SK-N-SH (cell line): ENCODE data around the gene SSR1. TPM values are rescaled to one million over a fixed set of nuclear protein-coding genes. Genes with fewer than 3 reads are reported as not detected.

ENCODE experiments used
- CTCF ChIA-PET: fragments of 300-600, 350-600 bp; formaldehyde crosslinking; extraction: SDS; loops from one replicate; lab custom pipeline; 2021; lab: Yijun Ruan, JAX
- POLR2A ChIA-PET: fragments of 350-600 bp; sonication (Branson Sonifier 250); formaldehyde crosslinking; extraction: SDS; loops from one replicate; lab custom pipeline; 2020; ENCODE audit warnings: antibody characterized with exemption, inconsistent platforms; lab: Yijun Ruan, JAX
- DNase-seq: peaks from one replicate; pipeline ENCODE4 v3.0.0; 2012
- H2AFZ ChIP-seq: fragments of 200-600 bp; sonication (generic); 2 replicates; pipeline ENCODE4 v1.8.1; 2016; ENCODE audit warnings: antibody characterized with exemption, mild to moderate bottlenecking, low read depth
- H3F3A ChIP-seq: fragments of 200-600 bp; sonication (generic); replicated peaks from 2 replicates; pipeline ENCODE3; 2016; ENCODE audit warnings: antibody characterized with exemption, mild to moderate bottlenecking; ENCODE audit not compliant: insufficient read depth
- H3K27ac ChIP-seq, 2 experiments: fragments of 200-500 bp in 1 of 2; fragments of 200-600 bp in 1 of 2; sonication (Bioruptor generic) in 1 of 2; sonication (generic), shearing (Covaris generic) in 1 of 2; 2 replicates each; pipeline versions ENCODE4 v1.5.1 to v1.6.1; 2014 to 2016; ENCODE audit warnings: low read depth in 2 of 2, inconsistent platforms in 1 of 2, low read length in 1 of 2, mild to moderate bottlenecking in 1 of 2, mixed read lengths in 1 of 2
- H3K27me3 ChIP-seq: fragments of 200-600 bp; sonication (generic), shearing (Covaris generic); 2 replicates; pipeline ENCODE4 v1.6.1; 2016; ENCODE audit warnings: mixed run types; ENCODE audit not compliant: insufficient read depth
- H3K36me3 ChIP-seq, 2 experiments: fragments of 200-500 bp in 1 of 2; fragments of 200-600 bp in 1 of 2; sonication (Bioruptor generic) in 1 of 2; sonication (generic) in 1 of 2; replicated peaks in 1 of 2; 2 replicates each; pipeline versions ENCODE3 to v1.5.1; 2014 to 2016; ENCODE audit warnings: low read length in 1 of 2, mild to moderate bottlenecking in 1 of 2; ENCODE audit not compliant: insufficient read depth in 2 of 2, control insufficient read depth in 1 of 2
- H3K4me1 ChIP-seq, 2 experiments: fragments of 200-500 bp in 1 of 2; fragments of 200-600 bp in 1 of 2; sonication (Bioruptor generic) in 1 of 2; sonication (generic), shearing (Covaris generic) in 1 of 2; 2 replicates each; pipeline versions ENCODE4 v1.5.1 to v1.6.1; 2014 to 2016; ENCODE audit warnings: low read depth in 1 of 2, low read length in 1 of 2, mixed run types in 1 of 2; ENCODE audit not compliant: insufficient read depth in 2 of 2, control insufficient read depth in 1 of 2
- H3K4me2 ChIP-seq: fragments of 200-600 bp; sonication (generic), shearing (Covaris generic); 2 replicates; pipeline ENCODE4 v1.6.1; 2017; ENCODE audit warnings: mixed run types
- H3K4me3 ChIP-seq, 2 experiments: fragments of 200-500 bp in 1 of 2; fragments of 200-600 bp in 1 of 2; sonication (Bioruptor generic) in 1 of 2; sonication (generic), shearing (Covaris generic) in 1 of 2; 2 replicates each; pipeline versions ENCODE4 v1.5.1 to v1.8.1; 2014 to 2016; ENCODE audit warnings: low read depth in 2 of 2, inconsistent platforms in 1 of 2, low read length in 1 of 2, mild to moderate bottlenecking in 1 of 2, mixed read lengths in 1 of 2, moderate library complexity in 1 of 2
- H3K79me2 ChIP-seq: fragments of 200-600 bp; sonication (generic); 2 replicates; pipeline ENCODE4 v1.8.1; 2017; ENCODE audit warnings: mild to moderate bottlenecking; ENCODE audit not compliant: insufficient read depth
- H3K9ac ChIP-seq: fragments of 200-600 bp; sonication (generic); 2 replicates; pipeline ENCODE4 v1.6.1; 2017; ENCODE audit warnings: mixed run types
- H3K9me2 ChIP-seq: fragments of 200-600 bp; sonication (generic); 2 replicates; pipeline ENCODE4 v1.6.1; 2017; ENCODE audit warnings: mixed run types
- H3K9me3 ChIP-seq: fragments of 200-600 bp; sonication (generic); 2 replicates; pipeline ENCODE4 v1.6.1; 2017; ENCODE audit warnings: mixed run types, mild to moderate bottlenecking, moderate library complexity
- H4K20me1 ChIP-seq: fragments of 200-600 bp; sonication (generic); 2 replicates; pipeline ENCODE4 v1.6.1; 2017; ENCODE audit warnings: mild to moderate bottlenecking, mixed run types; ENCODE audit not compliant: insufficient read depth
- EP300 ChIP-seq, 2 experiments: IDR thresholded peaks; 2 replicates each; pipeline versions ENCODE4 v1.4.0 to v1.6.1; 2012; ENCODE audit warnings: borderline replicate concordance in 1 of 2, low read depth in 1 of 2, low read length in 1 of 2
- FOSL2 ChIP-seq: IDR thresholded peaks from 2 replicates; pipeline ENCODE4 v1.4.0; 2012; ENCODE audit warnings: low read depth, mild to moderate bottlenecking, moderate library complexity, borderline replicate concordance
- MEF2A ChIP-seq: IDR thresholded peaks from 2 replicates; pipeline ENCODE4 v1.4.0; 2012; ENCODE audit warnings: low read depth, borderline replicate concordance
- NFIC ChIP-seq: IDR thresholded peaks from 2 replicates; pipeline ENCODE4 v1.4.0; 2012; ENCODE audit warnings: borderline replicate concordance
- POLR2AphosphoS5 ChIP-seq: IDR thresholded peaks from 2 replicates; pipeline ENCODE4 v1.6.1; 2012; ENCODE audit warnings: low read depth, low read length
- RCOR1 ChIP-seq: fragments of 150-350 bp; IDR thresholded peaks from 2 replicates; pipeline ENCODE4 v1.6.1; 2017; ENCODE audit warnings: antibody characterized with exemption, low read length
- REST ChIP-seq: IDR thresholded peaks from 2 replicates; pipeline ENCODE4 v1.6.1; 2012; ENCODE audit warnings: mild to moderate bottlenecking, low read depth, low read length, moderate library complexity
- RFX5 ChIP-seq: IDR thresholded peaks from 2 replicates; pipeline ENCODE4 v1.6.1; 2012; ENCODE audit warnings: mild to moderate bottlenecking, improper control_type of control experiment, low read length
- SIN3A ChIP-seq: IDR thresholded peaks from 2 replicates; pipeline ENCODE4 v1.6.1; 2012; ENCODE audit warnings: low read depth, mild to moderate bottlenecking, low read length, moderate library complexity, borderline replicate concordance
- SMC3 ChIP-seq: IDR thresholded peaks from 2 replicates; pipeline ENCODE4 v1.6.1; 2012; ENCODE audit warnings: low read depth, low read length, improper control_type of control experiment
- TAF1 ChIP-seq: IDR thresholded peaks from 2 replicates; pipeline ENCODE4 v1.6.1; 2012; ENCODE audit warnings: low read depth, mild to moderate bottlenecking, low read length, moderate library complexity, borderline replicate concordance
- TEAD4 ChIP-seq: IDR thresholded peaks from 2 replicates; pipeline ENCODE4 v1.4.0; 2012; ENCODE audit warnings: mild to moderate bottlenecking, borderline replicate concordance; ENCODE audit not compliant: insufficient read depth
- WGBS: methylation state at CpG from one replicate; pipeline ENCODE4 v1.1.6; 2017; ENCODE audit warnings: low lambda C conversion rate; 5-methylcytosine and 5-hydroxymethylcytosine counted together
- polyA plus RNA-seq, 3 experiments: library from polyadenylated mRNA; depleted of rRNA; stranded (reverse); fragments of >200 nt; gene quantifications; 2 replicates each; pipeline ENCODE4 v1.2.3, GENCODE V29; 2012
- TF ChIP-seq, protein P1 (sequence below): fragments of 150-350 bp; IDR thresholded peaks from 2 replicates; pipeline ENCODE4 v1.6.1; 2016; ENCODE audit warnings: mild to moderate bottlenecking, low read depth, low read length
- TF ChIP-seq, protein P2 (sequence below): IDR thresholded peaks from 2 replicates; pipeline ENCODE4 v1.4.0; 2012; ENCODE audit warnings: low read depth
- TF ChIP-seq, protein P3 (sequence below): IDR thresholded peaks from 2 replicates; pipeline ENCODE4; 2012

The SSR1 gene
- polyA plus RNA-seq, 1 of the 3 experiments (the other 2 are of a cell fraction), result 50.7 TPM

GRCh38 chr6:7334685-7335084, 21.7 kb upstream of the SSR1 start:
- Histone ChIP-seq H3K4me3 (no peak overlapping the region), H3K36me3 (no peaks in the 10 kb centered on the region), H3K9me3 (no peaks in the 10 kb centered on the region), H3K9ac (no peak overlapping the region), H3K79me2 (no peaks in the 10 kb centered on the region), H3K4me1 (no peaks in the 10 kb centered on the region), H3F3A (no peaks in the 10 kb centered on the region), H3K4me2 (no peak overlapping the region), H2AFZ (no peak overlapping the region), H3K9me2 (no peaks in the 10 kb centered on the region), H3K27me3 (no peaks in the 10 kb centered on the region), H3K27ac (no peak overlapping the region), H4K20me1 (no peaks in the 10 kb centered on the region)
- ChIA-PET CTCF (no interaction called here), POLR2A (no interaction called here)
- TF ChIP-seq RCOR1, result no peak
- no peak for TF ChIP-seq EP300 (IDR thresholded peaks at IDR 0.05; ENCODE audit: borderline replicate concordance in 1 of 2, low read depth in 1 of 2, low read length in 1 of 2)
- no peak for TF ChIP-seq REST
- no peak for TF ChIP-seq MEF2A
- TF ChIP-seq, protein P1, sequence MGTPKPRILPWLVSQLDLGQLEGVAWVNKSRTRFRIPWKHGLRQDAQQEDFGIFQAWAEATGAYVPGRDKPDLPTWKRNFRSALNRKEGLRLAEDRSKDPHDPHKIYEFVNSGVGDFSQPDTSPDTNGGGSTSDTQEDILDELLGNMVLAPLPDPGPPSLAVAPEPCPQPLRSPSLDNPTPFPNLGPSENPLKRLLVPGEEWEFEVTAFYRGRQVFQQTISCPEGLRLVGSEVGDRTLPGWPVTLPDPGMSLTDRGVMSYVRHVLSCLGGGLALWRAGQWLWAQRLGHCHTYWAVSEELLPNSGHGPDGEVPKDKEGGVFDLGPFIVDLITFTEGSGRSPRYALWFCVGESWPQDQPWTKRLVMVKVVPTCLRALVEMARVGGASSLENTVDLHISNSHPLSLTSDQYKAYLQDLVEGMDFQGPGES, result no peak
- TF ChIP-seq FOSL2, result no peak
- TF ChIP-seq NFIC, result no peak
- no peak for TF ChIP-seq SIN3A
- TF ChIP-seq RFX5, result no peak
- TF ChIP-seq TAF1, result no peak
- no peak for TF ChIP-seq SMC3
- TF ChIP-seq POLR2AphosphoS5, result no peak
- WGBS, result 44% methylated on average over 3 of the region's 3 CpGs
- no peak for DNase-seq

GRCh38 chr6:7332090-7332745, 19.2 kb upstream of the SSR1 start:
- Histone ChIP-seq H4K20me1 (no peaks in the 10 kb centered on the region), H3F3A (no peaks in the 10 kb centered on the region), H2AFZ (no peak overlapping the region), H3K9ac (no peak overlapping the region), H3K27me3 (no peaks in the 10 kb centered on the region), H3K9me3 (no peaks in the 10 kb centered on the region), H3K36me3 (no peaks in the 10 kb centered on the region), H3K79me2 (no peaks in the 10 kb centered on the region), H3K27ac (no peak overlapping the region), H3K9me2 (no peaks in the 10 kb centered on the region), H3K4me1 (no peaks in the 10 kb centered on the region), H3K4me3 (no peak overlapping the region), H3K4me2 (no peak overlapping the region)
- WGBS, result 68% methylated on average over 8 of the region's 8 CpGs
- DNase-seq, result no peak
- TF ChIP-seq RFX5 (no peak), TEAD4 (no peak), TAF1 (no peak)
- TF ChIP-seq, protein P2, sequence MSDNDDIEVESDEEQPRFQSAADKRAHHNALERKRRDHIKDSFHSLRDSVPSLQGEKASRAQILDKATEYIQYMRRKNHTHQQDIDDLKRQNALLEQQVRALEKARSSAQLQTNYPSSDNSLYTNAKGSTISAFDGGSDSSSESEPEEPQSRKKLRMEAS, result no peak
- TF ChIP-seq, protein P3, sequence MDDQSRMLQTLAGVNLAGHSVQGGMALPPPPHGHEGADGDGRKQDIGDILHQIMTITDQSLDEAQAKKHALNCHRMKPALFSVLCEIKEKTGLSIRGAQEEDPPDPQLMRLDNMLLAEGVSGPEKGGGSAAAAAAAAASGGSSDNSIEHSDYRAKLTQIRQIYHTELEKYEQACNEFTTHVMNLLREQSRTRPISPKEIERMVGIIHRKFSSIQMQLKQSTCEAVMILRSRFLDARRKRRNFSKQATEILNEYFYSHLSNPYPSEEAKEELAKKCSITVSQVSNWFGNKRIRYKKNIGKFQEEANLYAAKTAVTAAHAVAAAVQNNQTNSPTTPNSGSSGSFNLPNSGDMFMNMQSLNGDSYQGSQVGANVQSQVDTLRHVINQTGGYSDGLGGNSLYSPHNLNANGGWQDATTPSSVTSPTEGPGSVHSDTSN, result no peak
- ChIA-PET POLR2A (no interaction called here), CTCF (interaction anchor here (0.8 to 1.0 kb wide), 2 partner anchors 14 to 57 kb away, joined by 3 to 6 read pairs; no protein-coding TSS in a partner anchor)
